GM12865 (cell line): Measurements from ENCODE around the gene GRAMD1B.

Experiments
- DNase-seq: peaks from one replicate; pipeline ENCODE4 v3.0.0; 2010; ENCODE audit warnings: low read depth
- H3K4me3 ChIP-seq: 2 replicates; pipeline ENCODE4 v1.5.1; 2011; ENCODE audit warnings: mild to moderate bottlenecking, low read depth, low read length, control low read depth
- CTCF ChIP-seq: IDR thresholded peaks from 2 replicates; pipeline ENCODE4 v1.5.1; 2011; ENCODE audit warnings: low read length, control low read depth, low read depth, inconsistent platforms; ENCODE audit not compliant: insufficient read depth; ENCODE audit errors: missing control alignments

GRAMD1B gene

GRCh38 chr11:123532131-123532530, 102.1 kb downstream of the GRAMD1B start:
- no peak for TF ChIP-seq CTCF
- no peak overlapping the region for H3K4me3 ChIP-seq
- DNase-seq, result no peak

GRCh38 chr11:123535401-123535800, 105.3 kb downstream of the GRAMD1B start:
- DNase-seq, result no peak
- TF ChIP-seq CTCF, result no peak
- no peak overlapping the region for H3K4me3 ChIP-seq

- TF ChIP-seq CTCF, result no peak
- no peak overlapping the region for H3K4me3 ChIP-seq
- DNase-seq, result no peak
Measured at GRCh38 chr11:123536690-123537437, 106.8 kb downstream of the GRAMD1B start.

GRCh38 chr11:123537726-123538125, 107.7 kb downstream of the GRAMD1B start:
- no peak for TF ChIP-seq CTCF
- no peak for DNase-seq
- no peak overlapping the region for H3K4me3 ChIP-seq

GRCh38 chr11:123543797-123544196, 113.7 kb downstream of the GRAMD1B start:
- no peak for TF ChIP-seq CTCF
- no peak for DNase-seq
- H3K4me3 ChIP-seq, result no peak overlapping the region

- no peak for TF ChIP-seq CTCF
- H3K4me3 ChIP-seq, result no peak overlapping the region
- DNase-seq, result no peak
Measured at GRCh38 chr11:123544631-123545375, 114.7 kb downstream of the GRAMD1B start.
